ENCODE results near the gene SKA1.

SKA1 gene

GRCh38 chr18:50356036-50356945 is 18.6 kb upstream of the SKA1 start:
- peak overlapping the region; percentile 51 for H2AFZ ChIP-seq (ENCODE audit: low read length, unreplicated experiment)
- H3K79me2 ChIP-seq (ENCODE audit: control insufficient read depth, insufficient read depth, low read length, unreplicated experiment) = no peaks in the 10 kb centered on the region
- peaks cover 10% of the 10 kb centered on the region for H3K4me1 ChIP-seq (ENCODE audit: control insufficient read depth, insufficient read depth, low read length, unreplicated experiment)
- H3K27me3 ChIP-seq (ENCODE audit: insufficient read depth, low read length) = peaks cover 53% of the 10 kb centered on the region
- H3K4me3 ChIP-seq (ENCODE audit: low read depth, low read length) = no peak overlapping the region
- H3K27ac ChIP-seq (ENCODE audit: low read depth, low read length) = no peak overlapping the region
- no peaks in the 10 kb centered on the region for H3K36me3 ChIP-seq (ENCODE audit: insufficient read depth, low read length)

GRCh38 chr18:50358844-50359243 is 16.0 kb upstream of the SKA1 start:
- H3K27ac ChIP-seq (ENCODE audit: low read depth, low read length) = no peak overlapping the region
- no peak overlapping the region for H3K4me3 ChIP-seq (ENCODE audit: low read depth, low read length)
- H2AFZ ChIP-seq (ENCODE audit: low read length, unreplicated experiment) = no peak overlapping the region
- H3K4me1 ChIP-seq (ENCODE audit: control insufficient read depth, insufficient read depth, low read length, unreplicated experiment) = peaks cover 10% of the 10 kb centered on the region
- no peaks in the 10 kb centered on the region for H3K79me2 ChIP-seq (ENCODE audit: control insufficient read depth, insufficient read depth, low read length, unreplicated experiment)
- H3K27me3 ChIP-seq (ENCODE audit: insufficient read depth, low read length) = peaks cover 30% of the 10 kb centered on the region
- H3K36me3 ChIP-seq (ENCODE audit: insufficient read depth, low read length) = no peaks in the 10 kb centered on the region

GRCh38 chr18:50359806-50360205 is 15.0 kb upstream of the SKA1 start:
- Histone ChIP-seq H3K4me1 (ENCODE audit: control insufficient read depth, insufficient read depth, low read length, unreplicated experiment) (peaks cover 10% of the 10 kb centered on the region), H3K27me3 (ENCODE audit: insufficient read depth, low read length) (peaks cover 33% of the 10 kb centered on the region), H3K27ac (ENCODE audit: low read depth, low read length) (no peak overlapping the region), H3K4me3 (ENCODE audit: low read depth, low read length) (no peak overlapping the region), H3K79me2 (ENCODE audit: control insufficient read depth, insufficient read depth, low read length, unreplicated experiment) (no peaks in the 10 kb centered on the region), H2AFZ (ENCODE audit: low read length, unreplicated experiment) (no peak overlapping the region), H3K36me3 (ENCODE audit: insufficient read depth, low read length) (no peaks in the 10 kb centered on the region)

- Histone ChIP-seq H3K36me3 (ENCODE audit: insufficient read depth, low read length) (no peaks in the 10 kb centered on the region), H3K27me3 (ENCODE audit: insufficient read depth, low read length) (peaks cover 33% of the 10 kb centered on the region), H3K4me1 (ENCODE audit: control insufficient read depth, insufficient read depth, low read length, unreplicated experiment) (peaks cover 10% of the 10 kb centered on the region), H3K4me3 (ENCODE audit: low read depth, low read length) (no peak overlapping the region), H3K79me2 (ENCODE audit: control insufficient read depth, insufficient read depth, low read length, unreplicated experiment) (no peaks in the 10 kb centered on the region), H3K27ac (ENCODE audit: low read depth, low read length) (no peak overlapping the region), H2AFZ (ENCODE audit: low read length, unreplicated experiment) (no peak overlapping the region)
These were observed 14.2 kb upstream of the SKA1 start for GRCh38 chr18:50360611-50361010.

GRCh38 chr18:50369672-50370071 is 5.2 kb upstream of the SKA1 start:
- no peaks in the 10 kb centered on the region for H3K36me3 ChIP-seq (ENCODE audit: insufficient read depth, low read length)
- no peak overlapping the region for H3K27ac ChIP-seq (ENCODE audit: low read depth, low read length)
- H3K27me3 ChIP-seq (ENCODE audit: insufficient read depth, low read length) = peaks cover 6% of the 10 kb centered on the region; the same call in 1 of the 2 replicates
- H3K4me1 ChIP-seq (ENCODE audit: control insufficient read depth, insufficient read depth, low read length, unreplicated experiment) = no peaks in the 10 kb centered on the region
- H3K79me2 ChIP-seq (ENCODE audit: control insufficient read depth, insufficient read depth, low read length, unreplicated experiment) = no peaks in the 10 kb centered on the region
- H3K4me3 ChIP-seq (ENCODE audit: low read depth, low read length) = no peak overlapping the region
- H2AFZ ChIP-seq (ENCODE audit: low read length, unreplicated experiment) = no peak overlapping the region

- no peaks in the 10 kb centered on the region; the same call in 1 of the 2 replicates for H3K36me3 ChIP-seq (ENCODE audit: insufficient read depth, low read length)
- peaks cover 7% of the 10 kb centered on the region for H3K4me1 ChIP-seq (ENCODE audit: control insufficient read depth, insufficient read depth, low read length, unreplicated experiment)
- H3K27ac ChIP-seq (ENCODE audit: low read depth, low read length) = no peak overlapping the region
- H3K27me3 ChIP-seq (ENCODE audit: insufficient read depth, low read length) = peaks cover 6% of the 10 kb centered on the region; the same call in 1 of the 2 replicates
- no peak overlapping the region for H3K4me3 ChIP-seq (ENCODE audit: low read depth, low read length)
- H3K79me2 ChIP-seq (ENCODE audit: control insufficient read depth, insufficient read depth, low read length, unreplicated experiment) = peaks cover 16% of the 10 kb centered on the region
- no peak overlapping the region for H2AFZ ChIP-seq (ENCODE audit: low read length, unreplicated experiment)
These were observed 2.1 kb upstream of the SKA1 start for GRCh38 chr18:50372743-50373142.

- Histone ChIP-seq H3K4me1 (ENCODE audit: control insufficient read depth, insufficient read depth, low read length, unreplicated experiment) (peaks cover 7% of the 10 kb centered on the region), H2AFZ (ENCODE audit: low read length, unreplicated experiment) (no peak overlapping the region), H3K79me2 (ENCODE audit: control insufficient read depth, insufficient read depth, low read length, unreplicated experiment) (peaks cover 22% of the 10 kb centered on the region), H3K4me3 (ENCODE audit: low read depth, low read length) (no peak overlapping the region), H3K27ac (ENCODE audit: low read depth, low read length) (no peak overlapping the region), H3K27me3 (ENCODE audit: insufficient read depth, low read length) (peaks cover 6% of the 10 kb centered on the region; the same call in 1 of the 2 replicates), H3K36me3 (ENCODE audit: insufficient read depth, low read length) (no peaks in the 10 kb centered on the region; the same call in 1 of the 2 replicates)
These were observed 1.2 kb upstream of the SKA1 start for GRCh38 chr18:50373561-50374219.

GRCh38 chr18:50374220-50374752 is 560 bp upstream of the SKA1 start:
- Histone ChIP-seq H3K4me3 (ENCODE audit: low read depth, low read length) (peak overlapping the region; percentile 86), H2AFZ (ENCODE audit: low read length, unreplicated experiment) (peak overlapping the region; percentile 87), H3K4me1 (ENCODE audit: control insufficient read depth, insufficient read depth, low read length, unreplicated experiment) (peaks cover 7% of the 10 kb centered on the region), H3K27ac (ENCODE audit: low read depth, low read length) (no peak overlapping the region), H3K36me3 (ENCODE audit: insufficient read depth, low read length) (no peaks in the 10 kb centered on the region; the same call in 1 of the 2 replicates), H3K79me2 (ENCODE audit: control insufficient read depth, insufficient read depth, low read length, unreplicated experiment) (peaks cover 22% of the 10 kb centered on the region), H3K27me3 (ENCODE audit: insufficient read depth, low read length) (peaks cover 6% of the 10 kb centered on the region; the same call in 1 of the 2 replicates)

GRCh38 chr18:50377061-50377798 is 2.4 kb downstream of the SKA1 start:
- no peak overlapping the region for H3K27ac ChIP-seq (ENCODE audit: low read depth, low read length)
- no peak overlapping the region for H3K4me3 ChIP-seq (ENCODE audit: low read depth, low read length)
- H2AFZ ChIP-seq (ENCODE audit: low read length, unreplicated experiment) = no peak overlapping the region
- H3K4me1 ChIP-seq (ENCODE audit: control insufficient read depth, insufficient read depth, low read length, unreplicated experiment) = peaks cover 7% of the 10 kb centered on the region
- H3K27me3 ChIP-seq (ENCODE audit: insufficient read depth, low read length) = no peaks in the 10 kb centered on the region
- peaks cover 22% of the 10 kb centered on the region for H3K79me2 ChIP-seq (ENCODE audit: control insufficient read depth, insufficient read depth, low read length, unreplicated experiment)
- H3K36me3 ChIP-seq (ENCODE audit: insufficient read depth, low read length) = no peaks in the 10 kb centered on the region; the same call in 1 of the 2 replicates

GRCh38 chr18:50388988-50389387 is 14.1 kb downstream of the SKA1 start:
- Histone ChIP-seq H3K27me3 (ENCODE audit: insufficient read depth, low read length) (no peaks in the 10 kb centered on the region), H3K79me2 (ENCODE audit: control insufficient read depth, insufficient read depth, low read length, unreplicated experiment) (peaks cover 4% of the 10 kb centered on the region), H3K36me3 (ENCODE audit: insufficient read depth, low read length) (peaks cover 8% of the 10 kb centered on the region; the same call in 1 of the 2 replicates), H3K4me1 (ENCODE audit: control insufficient read depth, insufficient read depth, low read length, unreplicated experiment) (no peaks in the 10 kb centered on the region), H3K4me3 (ENCODE audit: low read depth, low read length) (no peak overlapping the region), H3K27ac (ENCODE audit: low read depth, low read length) (no peak overlapping the region), H2AFZ (ENCODE audit: low read length, unreplicated experiment) (no peak overlapping the region)
